H9 (cell line): ENCODE results near the gene TTC23. TPM values are rescaled to one million over a fixed set of nuclear protein-coding genes. Genes with fewer than 3 reads are reported as not detected.
A peak's percentile ranks its signal among the peaks of the same experiment; 100 is the strongest.

ENCODE experiments used
- DNase-seq: peaks from one replicate; pipeline ENCODE4 v3.0.0-alpha.2; 2017
- H2AFZ ChIP-seq: one replicate; pipeline ENCODE4 v1.6.1; 2013; ENCODE audit warnings: mild to moderate bottlenecking, low read length, control low read depth, moderate library complexity
- H2AK5ac ChIP-seq: 2 replicates; pipeline ENCODE4 v1.6.1; 2013; ENCODE audit warnings: low read length, control low read depth, mixed read lengths; ENCODE audit not compliant: insufficient read length
- H2BK120ac ChIP-seq: one replicate; pipeline ENCODE4 v1.6.1; 2013; ENCODE audit warnings: low read depth, mild to moderate bottlenecking, low read length, control low read depth, inconsistent platforms; ENCODE audit not compliant: poor library complexity, severe bottlenecking
- H2BK12ac ChIP-seq: 2 replicates; pipeline ENCODE4 v1.6.1; 2013; ENCODE audit warnings: low read length, control low read depth, mixed read lengths, low read depth; ENCODE audit not compliant: insufficient read length
- H2BK15ac ChIP-seq: 2 replicates; pipeline ENCODE4 v1.6.1; 2013; ENCODE audit warnings: low read depth, low read length, control low read depth
- H2BK20ac ChIP-seq: one replicate; pipeline ENCODE4 v1.6.1; 2013; ENCODE audit warnings: low read depth, mild to moderate bottlenecking, low read length, control low read depth, inconsistent platforms; ENCODE audit not compliant: poor library complexity, severe bottlenecking
- H2BK5ac ChIP-seq: 2 replicates; pipeline ENCODE4 v1.6.1; 2013; ENCODE audit warnings: low read length, control low read depth, mixed read lengths; ENCODE audit not compliant: insufficient read length
- H3K14ac ChIP-seq: 2 replicates; pipeline ENCODE4 v1.6.1; 2013; ENCODE audit warnings: low read length, control low read depth; ENCODE audit not compliant: insufficient read depth
- H3K18ac ChIP-seq: 2 replicates; pipeline ENCODE4 v1.6.1; 2013; ENCODE audit warnings: low read depth, mild to moderate bottlenecking, mixed read lengths, low read length, control low read depth; ENCODE audit not compliant: insufficient read length
- H3K23ac ChIP-seq: 2 replicates; pipeline ENCODE4 v1.6.1; 2013; ENCODE audit warnings: low read length, control low read depth, mixed read lengths, low read depth; ENCODE audit not compliant: insufficient read length
- H3K23me2 ChIP-seq: 2 replicates; pipeline ENCODE4 v1.6.1; 2013; ENCODE audit warnings: low read depth, mild to moderate bottlenecking, mixed read lengths, low read length, control low read depth; ENCODE audit not compliant: insufficient read length, poor library complexity, severe bottlenecking
- H3K27ac ChIP-seq: 2 replicates; pipeline ENCODE4 v1.5.1; 2013; ENCODE audit warnings: low read length, control low read depth, mixed read lengths, low read depth; ENCODE audit not compliant: insufficient read length
- H3K27me3 ChIP-seq: 2 replicates; pipeline ENCODE4 v1.6.1; 2013; ENCODE audit warnings: low read length, control low read depth, inconsistent platforms; ENCODE audit not compliant: insufficient read depth
- H3K4ac ChIP-seq: 2 replicates; pipeline ENCODE4 v1.6.1; 2013; ENCODE audit warnings: low read depth, mild to moderate bottlenecking, control low read depth, inconsistent platforms, low read length, moderate library complexity
- H3K4me1 ChIP-seq: 2 replicates; pipeline ENCODE4 v1.6.1; 2013; ENCODE audit warnings: low read length, control low read depth, inconsistent platforms; ENCODE audit not compliant: insufficient read depth
- H3K4me2 ChIP-seq: 2 replicates; pipeline ENCODE4 v1.6.1; 2013; ENCODE audit warnings: low read length, control low read depth, mixed read lengths; ENCODE audit not compliant: insufficient read length, insufficient read depth
- H3K56ac ChIP-seq: 2 replicates; pipeline ENCODE4 v1.6.1; 2013; ENCODE audit warnings: low read depth, mild to moderate bottlenecking, mixed read lengths, low read length, control low read depth; ENCODE audit not compliant: insufficient read length
- H3K79me1 ChIP-seq: 2 replicates; pipeline ENCODE4 v1.6.1; 2013; ENCODE audit warnings: low read depth, mild to moderate bottlenecking, moderate library complexity, low read length, control low read depth, inconsistent platforms; ENCODE audit not compliant: insufficient read depth, poor library complexity, severe bottlenecking
- H3K79me2 ChIP-seq: 2 replicates; pipeline ENCODE4 v1.6.1; 2013; ENCODE audit warnings: low read length, control low read depth, inconsistent platforms; ENCODE audit not compliant: insufficient read depth
- H3K9ac ChIP-seq: 2 replicates; pipeline ENCODE4 v1.6.1; 2013; ENCODE audit warnings: low read length, control low read depth, mixed read lengths; ENCODE audit not compliant: insufficient read length; ENCODE audit errors: extremely low read depth
- H3K9me3 ChIP-seq: one replicate; pipeline ENCODE4 v1.6.1; 2013; ENCODE audit warnings: low read depth, low read length, inconsistent platforms; ENCODE audit not compliant: control insufficient read depth
- H3T11ph ChIP-seq: one replicate; pipeline ENCODE4 v1.6.1; 2013; ENCODE audit warnings: mild to moderate bottlenecking, low read length, control low read depth, inconsistent platforms
- H4K20me1 ChIP-seq: one replicate; pipeline ENCODE4 v1.6.1; 2013; ENCODE audit not compliant: control insufficient read depth, insufficient read length, insufficient read depth
- H4K5ac ChIP-seq: 2 replicates; pipeline ENCODE4 v1.6.1; 2013; ENCODE audit warnings: low read depth, mild to moderate bottlenecking, mixed read lengths, low read length, control low read depth; ENCODE audit not compliant: insufficient read length
- H4K8ac ChIP-seq: replicated peaks from 2 replicates; pipeline ENCODE4 v1.6.1; 2013; ENCODE audit warnings: low read length, control low read depth, mixed read lengths, low read depth; ENCODE audit not compliant: insufficient read length
- H4K91ac ChIP-seq: 2 replicates; pipeline ENCODE4 v1.6.1; 2013; ENCODE audit warnings: low read depth, mild to moderate bottlenecking, moderate library complexity, mixed read lengths, low read length, control low read depth; ENCODE audit not compliant: insufficient read length
- H3K27ac Mint-ChIP-seq, 3 experiments: 2 replicates in 2 of 3; 3 replicates in 1 of 3; pipeline ENCODE4 v1.8.0; 2020 to 2021; ENCODE audit warnings: mixed read lengths in 3 of 3, mild to moderate bottlenecking in 1 of 3, moderate library complexity in 1 of 3
- H3K27me3 Mint-ChIP-seq: 2 replicates; pipeline ENCODE4 v1.8.0; 2021; ENCODE audit warnings: low read depth, mild to moderate bottlenecking, moderate library complexity, mixed read lengths
- H3K36me3 Mint-ChIP-seq, 3 experiments: 2 replicates in 2 of 3; 3 replicates in 1 of 3; pipeline ENCODE4 v1.8.0; 2020 to 2021; ENCODE audit warnings: low read depth in 3 of 3, mixed read lengths in 3 of 3; ENCODE audit not compliant: insufficient read depth in 1 of 3
- H3K4me1 Mint-ChIP-seq, 2 experiments: 2 replicates each; pipeline ENCODE4 v1.8.0; 2020; ENCODE audit warnings: mixed read lengths in 2 of 2
- H3K4me3 Mint-ChIP-seq, 2 experiments: 2 replicates in 1 of 2; 3 replicates in 1 of 2; pipeline ENCODE4 v1.8.0; 2020 to 2021; ENCODE audit warnings: mild to moderate bottlenecking in 2 of 2, mixed read lengths in 2 of 2, moderate library complexity in 1 of 2
- H3K9me3 Mint-ChIP-seq, 2 experiments: 2 replicates in 1 of 2; 3 replicates in 1 of 2; pipeline ENCODE4 v1.8.0; 2020; ENCODE audit warnings: mild to moderate bottlenecking in 2 of 2, mixed read lengths in 2 of 2, moderate library complexity in 1 of 2
- WGBS: extraction: QIAGEN DNeasy Blood & Tissue Kit; methylation state at CpG from one replicate; pipeline ENCODE4 v1.1.7; 2013; ENCODE audit warnings: missing lambda C conversion rate, low lambda C conversion rate, mixed read lengths; ENCODE audit not compliant: insufficient read length; ENCODE audit errors: extremely low coverage; 5-methylcytosine and 5-hydroxymethylcytosine counted together
- total RNA-seq: library from RNA; stranded (reverse); gene quantifications from 2 replicates; pipeline ENCODE4 v1.2.1, GENCODE V29; 2021
- TF ChIP-seq, protein P1 (sequence below): fragments of 200-600 bp; sonication (generic); conservative IDR thresholded peaks from 3 replicates; pipeline ENCODE4 v1.8.0; 2021; ENCODE audit warnings: antibody characterized with exemption, mild to moderate bottlenecking

TTC23 gene
- total RNA-seq, 1 experiment from 2014 or later: 14.3 TPM

DNA sequence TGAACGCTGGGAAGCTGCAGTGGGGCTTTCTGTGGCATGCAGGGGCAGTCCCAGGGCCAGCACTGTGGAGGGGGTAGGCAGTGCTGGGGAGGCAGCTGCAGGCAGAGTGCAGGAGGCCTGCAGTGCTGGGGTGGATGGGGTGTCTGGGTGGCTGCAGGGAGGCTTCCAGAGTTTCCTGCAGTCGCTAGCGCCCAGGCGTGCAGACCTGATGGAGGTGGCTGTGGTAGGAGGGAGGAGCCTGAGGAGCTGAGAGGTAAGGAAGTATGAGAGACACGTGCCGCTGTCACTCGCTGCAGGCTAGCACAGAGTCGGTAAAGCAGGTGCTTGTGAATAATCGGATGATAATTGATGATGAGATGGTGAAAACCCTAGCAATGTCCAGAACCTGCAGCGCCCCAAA is 128.2 kb downstream of the TTC23 start:
- Histone ChIP-seq H2AFZ (no peak overlapping the region), H2BK120ac (no peak overlapping the region), H2BK15ac (no peak overlapping the region), H2BK5ac (no peak overlapping the region), H3K4ac (no peak overlapping the region), H4K8ac (no peak overlapping the region), H3K4me1 (no peaks in the 10 kb centered on the region; the same call in 1 of the 2 replicates), H3K56ac (no peak overlapping the region), H3K14ac (no peak overlapping the region; the same call in 1 of the 2 replicates), H2AK5ac (no peak overlapping the region), H3K27ac (no peak overlapping the region), H2BK12ac (no peak overlapping the region), H3K4me2 (no peak overlapping the region), H3K23me2 (no peaks in the 10 kb centered on the region), H4K5ac (no peak overlapping the region), H3K23ac (no peak overlapping the region), H3K9me3 (no peaks in the 10 kb centered on the region), H4K20me1 (no peaks in the 10 kb centered on the region), H3K79me1 (no peaks in the 10 kb centered on the region), H3K79me2 (no peaks in the 10 kb centered on the region), H4K91ac (no peak overlapping the region), H3K9ac (no peak overlapping the region), H3K27me3 (no peaks in the 10 kb centered on the region), H3T11ph (no peak overlapping the region), H3K18ac (no peak overlapping the region), H2BK20ac (no peak overlapping the region)
- Mint-ChIP-seq H3K27ac (peak overlapping the region in 1 of 3 experiments; percentile 50; a peak in 1 of 7 replicates), H3K9me3 (no peaks in the 10 kb centered on the region), H3K27me3 (no peaks in the 10 kb centered on the region), H3K4me1 (peaks cover 24 to 28% of the 10 kb centered on the region in 2 experiments), H3K4me3 (no peak overlapping the region; a peak in 1 of 5 replicates), H3K36me3 (peaks cover 0 to 4% (median 4%) of the 10 kb centered on the region in 3 experiments; a peak in 5 of 7 replicates)
- WGBS: no CpG with 5 or more reads among the region's 10 CpGs
- DNase-seq: no peak
- TF ChIP-seq, protein P1, sequence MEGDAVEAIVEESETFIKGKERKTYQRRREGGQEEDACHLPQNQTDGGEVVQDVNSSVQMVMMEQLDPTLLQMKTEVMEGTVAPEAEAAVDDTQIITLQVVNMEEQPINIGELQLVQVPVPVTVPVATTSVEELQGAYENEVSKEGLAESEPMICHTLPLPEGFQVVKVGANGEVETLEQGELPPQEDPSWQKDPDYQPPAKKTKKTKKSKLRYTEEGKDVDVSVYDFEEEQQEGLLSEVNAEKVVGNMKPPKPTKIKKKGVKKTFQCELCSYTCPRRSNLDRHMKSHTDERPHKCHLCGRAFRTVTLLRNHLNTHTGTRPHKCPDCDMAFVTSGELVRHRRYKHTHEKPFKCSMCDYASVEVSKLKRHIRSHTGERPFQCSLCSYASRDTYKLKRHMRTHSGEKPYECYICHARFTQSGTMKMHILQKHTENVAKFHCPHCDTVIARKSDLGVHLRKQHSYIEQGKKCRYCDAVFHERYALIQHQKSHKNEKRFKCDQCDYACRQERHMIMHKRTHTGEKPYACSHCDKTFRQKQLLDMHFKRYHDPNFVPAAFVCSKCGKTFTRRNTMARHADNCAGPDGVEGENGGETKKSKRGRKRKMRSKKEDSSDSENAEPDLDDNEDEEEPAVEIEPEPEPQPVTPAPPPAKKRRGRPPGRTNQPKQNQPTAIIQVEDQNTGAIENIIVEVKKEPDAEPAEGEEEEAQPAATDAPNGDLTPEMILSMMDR: no peak
